IPS-18c (cell line): ENCODE measurements around the gene ARL15.
"Not testable (repeated sequence)": the region's sequence is repeated elsewhere in the genome, so short reads cannot be mapped to it uniquely, and the experiment has no call there.

Experiments used
- H3K4me3 ChIP-seq: 2 replicates; pipeline ENCODE4 v1.7.0; 2013; ENCODE audit warnings: low read depth, mild to moderate bottlenecking, low read length, moderate library complexity; ENCODE audit not compliant: insufficient read depth
- H3K9me3 ChIP-seq: one replicate; pipeline ENCODE4 v1.6.1; 2013; ENCODE audit warnings: mild to moderate bottlenecking, low read length, moderate library complexity; ENCODE audit not compliant: control insufficient read depth, insufficient read depth

The ARL15 gene

DNA sequence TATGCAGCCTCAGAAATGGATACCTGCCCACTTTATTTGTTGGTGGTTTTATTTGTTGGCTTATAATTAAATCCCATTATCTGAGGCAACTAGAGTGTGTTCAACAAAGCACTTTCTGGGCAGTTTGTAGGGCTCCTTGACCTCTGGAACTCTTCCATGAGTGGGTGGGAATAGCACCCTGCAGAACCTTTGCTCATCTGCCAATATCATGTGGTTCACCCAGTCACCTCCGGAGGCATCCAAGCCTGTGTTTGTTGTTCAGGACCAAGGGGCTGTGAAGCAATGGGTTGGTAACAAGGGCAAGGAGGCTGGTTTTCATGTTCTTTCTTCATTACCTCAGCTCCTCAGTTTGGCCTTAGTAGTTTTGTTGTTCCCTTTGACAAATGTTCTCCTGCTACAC is 436.0 kb downstream of the ARL15 start:
- H3K9me3 ChIP-seq, result no peaks in the 10 kb centered on the region
- no peak overlapping the region for H3K4me3 ChIP-seq

DNA sequence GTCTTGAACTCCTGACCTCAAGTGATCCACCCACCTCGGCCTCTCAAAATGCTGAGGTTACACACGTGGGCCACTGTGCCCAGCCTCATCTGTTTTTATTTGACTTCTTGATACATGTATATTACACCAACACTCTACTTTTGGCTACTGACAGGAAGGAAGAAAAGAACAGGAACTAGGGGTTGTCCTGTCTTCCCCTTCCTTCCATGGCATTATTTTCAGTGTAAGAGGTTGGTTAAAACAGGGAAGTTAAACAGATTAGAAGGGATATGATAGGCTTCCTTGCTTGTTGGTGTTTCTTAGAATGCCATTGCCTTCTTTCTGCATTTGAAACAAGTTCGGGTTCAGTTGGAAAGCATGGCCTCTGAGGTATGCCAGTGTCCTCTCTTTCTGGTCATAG is 437.1 kb downstream of the ARL15 start:
- Histone ChIP-seq H3K9me3 (no peaks in the 10 kb centered on the region), H3K4me3 (no peak overlapping the region)

DNA sequence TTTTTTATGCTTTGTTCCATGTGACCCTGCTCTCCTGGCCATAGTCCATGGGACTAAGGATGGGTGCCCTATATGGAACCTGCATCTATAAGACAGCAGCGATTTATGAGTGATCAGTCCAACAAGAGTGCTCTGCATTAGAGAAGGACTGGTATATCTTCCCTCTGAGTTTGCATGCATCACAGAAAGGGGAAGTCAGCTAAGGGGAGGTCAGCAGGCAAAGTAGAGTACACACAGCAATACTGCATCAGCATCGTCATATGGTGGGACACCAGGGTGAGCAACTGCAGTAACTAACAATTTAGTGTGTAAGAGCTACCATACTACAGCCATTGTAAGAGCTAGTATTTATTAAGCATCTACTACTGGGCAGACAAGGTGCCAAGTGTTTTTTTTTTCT is 438.6 kb downstream of the ARL15 start:
- no peak overlapping the region for H3K4me3 ChIP-seq

DNA sequence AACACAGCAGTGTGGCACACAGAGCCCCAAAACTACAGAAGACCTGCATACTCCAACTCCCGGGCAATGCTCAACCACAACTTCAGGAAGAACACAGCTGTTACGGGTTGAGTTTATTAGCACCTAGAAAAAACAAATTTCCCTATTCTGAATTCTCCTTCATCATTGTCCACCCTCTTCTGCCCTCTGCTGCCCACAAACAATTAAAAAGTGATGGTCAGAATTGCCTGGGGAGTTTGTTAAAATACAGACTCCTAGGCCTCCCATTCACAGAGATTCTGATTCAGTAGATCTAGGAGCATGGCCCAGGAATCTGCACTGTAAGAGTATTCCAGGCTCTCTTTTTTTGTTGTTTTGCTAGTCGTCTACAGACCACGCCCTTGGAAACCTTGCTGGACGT is 439.3 kb downstream of the ARL15 start:
- Histone ChIP-seq H3K4me3 (no peak overlapping the region), H3K9me3 (no peaks in the 10 kb centered on the region)

More for the DNA sequence above, 438.6 kb downstream of the ARL15 start:
- no peaks in the 10 kb centered on the region for H3K9me3 ChIP-seq

DNA sequence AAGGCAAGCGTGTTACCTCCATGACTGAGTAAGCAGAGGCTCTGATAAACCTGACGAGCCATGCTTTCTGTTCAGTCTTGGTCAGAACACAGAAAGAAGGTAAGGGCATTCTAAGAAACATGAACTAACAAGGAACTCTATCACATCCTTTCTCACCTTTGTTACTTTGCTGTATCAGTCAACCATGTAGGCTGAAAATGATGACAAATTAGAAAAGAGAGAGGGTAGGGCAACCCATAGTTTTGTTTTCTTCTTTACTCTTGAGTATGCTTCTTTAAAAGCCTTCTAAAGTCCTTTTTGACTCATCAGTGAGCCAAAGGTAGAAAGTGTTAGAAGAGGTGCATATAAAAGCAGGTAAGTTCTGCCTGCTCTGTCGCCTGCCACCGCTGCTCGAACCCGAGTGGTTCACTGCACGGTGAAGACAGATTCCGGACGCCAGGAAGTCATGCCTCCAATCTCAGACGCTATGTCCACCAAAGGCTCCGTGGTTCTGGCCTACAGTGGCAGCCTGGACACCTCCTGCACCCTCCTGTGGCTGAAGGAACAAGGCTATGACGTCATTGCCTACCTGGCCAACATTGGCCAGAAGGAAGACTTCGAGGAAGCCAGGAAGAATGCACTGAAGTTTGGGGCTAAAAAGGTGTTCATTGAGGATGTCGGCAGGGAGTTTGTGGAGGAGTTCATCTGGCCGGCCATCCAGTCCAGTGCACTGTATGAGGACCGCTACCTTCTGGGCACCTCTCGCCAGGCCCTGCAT is 451.5 kb downstream of the ARL15 start:
- H3K9me3 ChIP-seq, result peaks cover 9% of the 10 kb centered on the region
- no peak overlapping the region for H3K4me3 ChIP-seq

DNA sequence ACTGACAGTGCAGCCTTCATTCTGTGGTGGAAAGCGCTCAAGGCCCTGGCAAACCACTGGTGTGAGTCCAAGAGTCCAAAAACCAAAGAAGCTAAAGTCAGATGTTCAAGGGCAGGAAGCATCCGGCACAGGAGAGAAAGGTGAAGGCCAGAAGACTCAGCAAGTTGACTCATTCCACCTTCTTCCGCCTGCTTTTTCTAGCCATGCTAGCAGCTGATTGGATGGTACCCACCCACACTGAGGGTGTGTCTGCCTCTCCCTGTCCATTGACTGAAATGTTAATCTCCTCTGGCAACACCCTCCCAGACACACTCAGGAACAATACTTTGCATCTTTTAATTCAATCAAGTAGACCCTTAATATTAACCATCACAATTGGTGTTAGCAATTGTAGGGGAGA is 453.9 kb downstream of the ARL15 start:
- Histone ChIP-seq H3K4me3 (no peak overlapping the region), H3K9me3 (peaks cover 10% of the 10 kb centered on the region)

DNA sequence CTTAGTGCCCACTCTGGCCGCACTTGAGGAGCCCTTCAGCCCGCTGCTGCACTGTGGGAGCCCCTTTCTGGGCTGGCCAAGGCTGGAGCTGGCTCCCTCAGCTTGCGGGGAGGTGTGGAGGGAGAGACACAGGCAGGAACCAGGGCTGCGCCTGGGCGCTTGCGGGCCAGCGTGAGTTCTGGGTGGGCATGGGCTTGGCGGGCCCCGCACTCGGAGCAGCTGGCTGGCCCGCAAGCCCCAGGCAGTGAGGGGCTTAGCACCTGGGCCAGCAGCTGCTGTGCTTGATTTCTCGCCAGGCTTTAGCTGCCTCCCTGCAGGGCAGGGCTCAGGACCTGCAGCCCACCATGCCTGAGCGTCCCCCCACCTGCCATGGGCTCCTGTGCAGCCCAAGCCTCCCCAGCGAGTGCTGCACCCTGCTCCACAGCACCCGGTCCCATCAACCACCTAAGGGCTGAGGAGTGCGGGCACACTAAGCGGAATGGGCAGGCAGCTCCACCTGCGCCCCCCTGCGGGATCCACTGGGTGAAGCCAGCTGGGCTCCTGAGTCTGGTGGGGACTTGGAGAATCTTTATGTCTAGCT is 473.4 kb downstream of the ARL15 start:
- H3K4me3 ChIP-seq, H3K9me3 ChIP-seq: not testable (repeated sequence)

DNA sequence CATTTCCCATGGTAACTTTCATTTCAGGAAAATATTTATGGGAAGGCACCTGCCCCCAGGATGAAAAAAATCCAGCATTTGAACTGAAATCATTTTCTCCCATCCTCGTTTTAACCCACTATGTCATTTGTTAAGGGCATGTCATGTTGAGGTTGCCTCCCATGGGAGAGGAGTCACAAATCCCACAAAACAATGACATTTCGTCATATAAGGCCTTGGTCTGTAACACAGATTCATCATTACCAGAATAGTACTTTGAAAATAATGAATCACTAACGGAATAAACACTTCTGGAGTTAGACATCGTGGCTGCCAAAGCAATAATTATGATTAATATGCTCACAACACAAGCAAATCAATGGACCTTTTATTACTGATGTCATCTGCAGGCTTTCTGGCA is 475.9 kb downstream of the ARL15 start:
- Histone ChIP-seq H3K9me3 (no peaks in the 10 kb centered on the region), H3K4me3 (no peak overlapping the region)
